ENCODE measurements around the gene UGGT2.
"Not testable (repeated sequence)": the region's sequence is repeated elsewhere in the genome, so short reads cannot be mapped to it uniquely, and the experiment has no call there.

UGGT2 gene

DNA sequence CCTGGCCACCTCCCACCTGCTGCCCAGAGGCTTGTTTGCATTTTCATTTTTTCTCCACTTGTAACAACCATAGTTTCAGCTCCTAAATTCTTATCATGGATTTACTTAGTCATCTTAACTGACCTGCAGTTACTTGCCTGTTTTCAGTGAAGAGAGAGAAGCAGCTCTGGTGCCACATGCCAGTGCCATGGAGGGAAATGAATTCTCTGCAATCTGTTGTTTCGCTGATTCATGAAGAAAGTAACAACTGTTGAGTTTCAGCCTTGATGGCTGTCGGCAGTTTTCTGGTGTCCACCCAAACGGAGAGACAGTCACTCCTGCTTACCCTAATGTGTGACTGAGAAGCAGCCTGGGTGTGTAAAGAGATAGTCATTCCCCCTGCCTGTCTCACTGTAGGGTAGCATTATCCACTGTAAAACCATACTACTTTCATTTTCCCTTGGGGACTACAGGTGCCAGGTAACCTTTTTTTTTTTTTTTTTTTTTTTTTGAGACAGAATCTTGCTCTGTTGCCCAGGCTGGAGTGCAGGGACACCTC is 260.1 kb downstream of the UGGT2 start:
- DNase-seq, result no peak

DNA sequence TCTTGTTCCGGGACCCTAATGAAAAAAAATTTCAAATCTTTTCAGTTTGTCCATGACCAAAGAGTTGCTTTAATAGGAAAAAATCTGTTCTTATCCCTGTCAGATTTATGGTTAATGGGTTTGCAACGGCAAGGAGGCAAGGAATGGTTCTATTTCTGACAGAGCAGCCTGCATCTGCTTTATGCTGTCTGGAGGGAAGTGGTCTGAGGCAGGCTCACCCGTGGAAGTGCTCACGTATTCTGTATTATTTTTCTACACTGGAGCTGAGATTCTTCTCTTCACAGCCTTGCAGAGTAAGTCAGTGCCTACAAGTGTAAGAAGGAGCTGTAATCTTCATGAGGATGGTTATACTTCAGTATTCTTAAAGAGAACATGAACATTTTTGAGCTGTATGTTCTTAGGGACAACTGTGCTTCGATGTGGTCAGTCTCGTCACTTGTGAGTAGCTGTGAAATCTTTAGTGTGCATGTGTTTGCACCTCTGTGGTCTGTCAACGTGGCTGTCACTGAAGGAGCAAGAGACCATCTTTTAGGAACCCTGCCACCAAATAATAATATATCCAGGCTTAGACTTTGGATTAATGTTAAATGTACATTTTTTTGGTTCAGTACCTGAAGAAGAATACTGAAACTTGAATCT is 262.0 kb downstream of the UGGT2 start:
- no peak for DNase-seq

DNA sequence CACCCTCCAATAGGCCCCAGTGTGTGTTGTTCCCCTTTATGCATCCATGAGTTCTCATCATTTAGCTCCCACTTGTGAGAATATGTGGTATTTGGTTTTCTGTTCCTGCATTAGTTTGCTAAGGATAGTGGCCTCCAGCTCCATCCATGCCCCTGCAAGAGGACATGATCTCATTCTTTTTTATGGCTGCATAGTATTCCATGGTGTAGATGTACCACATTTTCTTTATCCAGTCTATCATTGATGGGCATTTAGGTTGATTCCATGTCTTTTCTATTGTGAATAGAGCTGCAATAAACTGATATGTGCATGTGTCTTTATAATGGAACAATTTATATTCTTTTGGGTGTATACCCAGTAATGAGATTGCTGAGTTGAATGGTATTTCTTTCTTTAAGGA is 263.9 kb downstream of the UGGT2 start:
- not testable (repeated sequence) for DNase-seq

DNA sequence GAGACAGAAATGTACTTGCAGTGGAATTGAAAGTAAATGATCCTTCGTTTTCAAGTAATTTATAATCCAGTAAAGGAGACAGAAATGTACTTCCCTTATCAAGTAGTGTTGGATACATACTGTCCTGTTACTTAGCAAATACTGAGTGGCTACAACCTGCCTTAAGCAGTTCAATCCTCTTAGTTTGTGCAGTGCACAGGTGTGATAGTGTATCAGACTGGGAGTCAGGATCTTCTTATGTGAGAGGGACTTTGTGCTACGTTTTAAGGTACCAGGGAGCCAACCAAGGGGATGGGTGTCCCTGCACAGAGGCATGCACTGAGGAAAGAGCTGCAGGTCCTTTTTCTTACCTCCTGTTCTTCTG is 265.1 kb downstream of the UGGT2 start:
- DNase-seq, result no peak

DNA sequence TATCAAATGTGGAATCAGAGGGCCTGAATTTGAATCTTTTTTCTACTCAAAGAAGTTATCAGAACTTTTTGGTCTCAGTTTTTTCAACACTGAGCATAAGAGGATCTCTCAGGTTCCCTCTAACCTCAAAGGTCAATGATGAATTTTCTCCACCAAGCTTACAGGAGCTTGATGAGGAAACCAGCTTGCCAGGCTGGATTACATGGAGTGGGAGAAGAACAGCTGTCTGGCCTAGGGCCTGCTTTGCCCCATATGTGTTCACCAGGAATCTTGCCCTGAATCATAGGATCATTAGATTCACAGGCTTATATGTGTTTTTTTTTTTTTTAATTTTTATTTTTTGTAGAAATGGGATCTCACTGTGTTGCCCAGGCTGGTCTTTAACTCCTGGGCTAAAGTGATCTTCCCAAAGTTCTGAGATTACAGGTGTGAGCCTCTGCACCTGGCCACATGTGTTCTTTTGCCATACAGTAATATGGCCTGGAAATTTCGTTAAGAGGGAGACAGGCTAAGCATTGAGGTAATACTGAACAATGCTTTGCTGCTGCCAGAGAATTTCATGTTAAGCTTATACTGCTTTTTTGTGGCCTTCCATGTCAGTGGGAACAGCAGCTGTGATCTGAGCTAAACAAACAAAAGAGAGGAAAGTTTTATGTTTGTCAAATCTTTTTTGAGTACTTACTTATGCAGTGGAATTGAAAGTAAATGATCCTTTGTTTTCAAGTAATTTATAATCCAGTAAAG is 265.7 kb downstream of the UGGT2 start:
- no peak for DNase-seq

DNA sequence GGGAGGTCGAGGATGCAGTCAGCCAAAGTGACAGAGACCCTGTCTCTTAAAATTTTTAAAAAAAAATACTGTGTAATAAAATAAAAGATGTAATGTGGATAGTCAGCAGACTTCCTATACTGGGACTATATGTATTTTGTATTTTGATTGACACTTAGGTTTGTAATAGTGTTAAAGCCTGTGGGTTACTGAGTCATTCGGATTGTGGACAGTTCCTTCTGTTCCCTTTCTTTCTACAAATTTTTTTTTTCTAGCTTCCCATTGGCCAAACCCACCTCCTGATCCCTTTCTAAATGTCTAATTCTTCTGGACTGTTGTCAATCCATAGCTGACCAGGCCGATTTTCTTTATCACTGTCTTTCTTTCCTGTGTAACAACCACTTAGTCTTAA is 268.3 kb downstream of the UGGT2 start:
- DNase-seq, result no peak

DNA sequence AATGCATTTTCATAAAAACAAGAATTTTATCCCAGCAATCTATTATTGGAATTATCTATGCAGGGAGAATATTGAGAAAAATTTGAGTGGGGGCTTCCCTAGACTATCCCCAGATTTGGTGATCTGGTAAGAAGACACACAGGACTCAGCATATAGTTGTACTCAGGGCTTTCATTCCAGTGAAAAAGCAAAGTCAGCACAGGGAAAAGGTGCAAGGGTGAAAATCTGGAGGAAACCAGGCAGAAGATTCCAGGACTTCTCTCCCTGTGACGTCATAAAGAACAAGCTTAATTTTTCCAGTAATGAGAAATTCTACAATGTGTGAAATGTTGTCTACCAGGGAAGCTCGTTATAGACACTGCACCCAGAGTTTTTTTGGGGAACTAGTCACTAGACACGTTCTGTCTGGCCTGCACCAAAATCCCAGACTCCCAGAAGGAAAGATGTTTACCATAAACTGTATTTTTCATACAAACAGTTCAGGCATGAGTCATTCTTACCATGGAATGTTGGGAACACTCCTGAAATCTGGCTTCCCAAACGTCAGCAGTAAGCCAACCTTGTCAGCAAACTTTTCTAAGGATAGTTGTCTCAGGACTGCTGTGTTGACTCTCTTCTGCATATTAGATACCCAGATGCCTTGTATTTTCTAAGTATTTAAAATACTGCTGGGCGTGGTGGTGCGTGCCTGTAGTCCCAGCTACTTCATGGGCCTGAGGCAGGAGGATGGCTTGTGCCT is 268.9 kb downstream of the UGGT2 start:
- DNase-seq, result no peak

DNA sequence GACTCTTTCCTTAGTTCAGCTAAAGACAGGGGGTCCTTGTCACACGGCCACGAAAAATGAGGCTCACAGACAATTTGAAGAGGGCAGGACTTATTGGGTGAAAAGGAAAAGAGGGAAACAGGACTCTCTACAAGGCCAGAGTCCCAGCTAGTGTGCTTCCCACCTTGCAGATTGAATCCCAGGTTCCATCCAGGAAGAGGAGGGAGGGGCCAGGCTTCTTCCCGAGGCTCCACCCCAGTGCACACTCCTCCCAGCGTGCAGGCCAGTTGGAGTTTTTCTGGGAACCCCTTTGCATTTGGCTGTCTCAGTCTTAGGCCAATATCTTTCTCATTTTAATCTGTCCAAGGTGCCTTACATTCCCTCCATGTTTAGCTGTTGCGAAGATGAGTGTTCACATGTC is 269.5 kb downstream of the UGGT2 start:
- DNase-seq, result no peak

DNA sequence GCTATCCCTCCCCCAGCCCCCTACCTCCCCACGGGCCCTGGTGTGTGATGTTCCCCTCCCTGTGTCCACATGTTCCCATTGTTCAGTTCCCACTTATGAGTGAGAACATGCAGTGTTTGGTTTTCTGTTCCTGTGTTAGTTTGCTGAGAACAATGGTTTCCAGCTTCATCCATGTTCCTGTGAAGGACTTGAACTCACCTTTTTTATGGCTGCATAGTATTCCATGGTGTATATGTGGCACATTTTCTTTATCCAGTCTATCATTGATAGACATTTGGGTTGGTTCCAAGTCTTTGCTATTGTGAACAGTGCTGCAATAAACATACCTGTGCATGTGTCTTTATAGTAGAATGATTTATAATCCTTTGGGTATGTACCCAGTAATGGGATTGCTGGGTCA is 271.3 kb downstream of the UGGT2 start:
- DNase-seq, result not testable (repeated sequence)

DNA sequence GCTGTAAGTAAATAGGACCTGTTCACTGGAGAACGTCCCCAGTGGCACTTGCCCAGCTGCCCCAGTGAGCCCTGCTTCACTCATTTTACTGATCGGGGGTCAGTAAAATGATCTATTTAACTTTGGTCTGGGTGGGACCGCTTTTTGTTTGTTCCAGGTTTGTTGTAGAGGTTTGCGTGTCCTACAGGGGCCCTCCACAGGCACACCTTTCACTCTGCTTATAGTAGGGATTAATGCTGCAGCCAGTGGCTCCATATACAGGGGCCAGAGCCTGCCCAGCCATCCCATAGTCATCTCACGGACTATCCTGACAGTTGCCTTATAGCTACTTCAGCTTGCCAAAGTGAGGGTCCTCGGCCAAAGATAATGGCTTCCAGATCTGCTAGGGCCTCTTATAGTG is 272.2 kb downstream of the UGGT2 start:
- DNase-seq, result no peak

DNA sequence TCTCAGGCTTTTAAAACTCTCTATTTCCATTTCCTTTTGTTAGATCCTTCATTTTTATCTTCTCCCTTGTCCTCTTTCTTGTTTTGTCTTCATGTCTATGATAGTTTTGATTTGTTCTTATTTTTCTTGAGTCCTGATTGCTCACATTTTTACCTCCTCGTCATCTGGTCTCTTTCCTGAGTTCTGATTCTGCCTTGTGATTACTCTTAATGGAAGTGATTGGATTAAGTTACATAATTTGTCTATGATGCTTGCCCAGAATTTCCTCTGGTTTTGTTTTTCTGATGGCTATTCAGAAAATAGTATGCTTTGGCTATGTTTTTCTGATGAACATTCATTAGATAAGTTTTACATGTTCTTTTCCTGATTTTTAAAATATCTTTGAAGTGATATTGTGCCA is 273.7 kb downstream of the UGGT2 start:
- no peak for DNase-seq

DNA sequence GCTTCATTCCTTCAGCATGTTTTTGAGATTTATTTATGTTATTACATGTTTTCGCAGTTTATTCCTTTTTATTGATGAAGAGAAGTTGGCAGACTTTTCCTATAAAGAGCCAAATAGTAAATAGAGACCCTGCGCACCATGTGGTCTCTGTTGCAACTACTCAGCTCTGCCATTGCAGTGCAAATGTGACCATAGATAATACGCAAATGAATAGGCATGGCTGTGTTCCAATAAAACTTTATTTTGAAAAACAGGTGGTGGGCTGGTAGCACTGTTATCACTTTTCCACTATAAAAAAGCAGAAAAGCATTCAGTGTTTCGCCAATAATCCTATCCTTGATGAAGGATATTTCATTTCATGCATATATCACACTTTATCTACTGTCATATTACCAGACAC is 281.3 kb downstream of the UGGT2 start:
- DNase-seq, result no peak

DNA sequence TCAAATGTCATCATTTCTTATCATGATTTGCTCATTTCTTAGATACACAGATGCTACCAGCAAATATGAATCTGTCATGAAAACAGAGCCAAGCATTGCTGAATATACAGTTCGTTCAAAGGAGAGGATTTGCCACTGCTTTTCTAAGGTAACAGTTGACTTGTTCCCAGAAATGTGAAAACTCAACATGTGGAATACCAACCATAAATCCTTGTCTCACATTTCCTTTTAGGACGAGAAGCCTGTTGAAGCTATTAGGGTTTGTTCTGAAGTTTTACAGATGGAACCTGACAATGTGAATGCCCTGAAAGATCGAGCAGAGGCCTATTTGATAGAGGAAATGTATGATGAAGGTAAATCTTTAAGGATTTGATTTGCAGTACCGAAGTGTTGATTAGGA is 289.6 kb downstream of the UGGT2 start:
- no peak for DNase-seq

DNA sequence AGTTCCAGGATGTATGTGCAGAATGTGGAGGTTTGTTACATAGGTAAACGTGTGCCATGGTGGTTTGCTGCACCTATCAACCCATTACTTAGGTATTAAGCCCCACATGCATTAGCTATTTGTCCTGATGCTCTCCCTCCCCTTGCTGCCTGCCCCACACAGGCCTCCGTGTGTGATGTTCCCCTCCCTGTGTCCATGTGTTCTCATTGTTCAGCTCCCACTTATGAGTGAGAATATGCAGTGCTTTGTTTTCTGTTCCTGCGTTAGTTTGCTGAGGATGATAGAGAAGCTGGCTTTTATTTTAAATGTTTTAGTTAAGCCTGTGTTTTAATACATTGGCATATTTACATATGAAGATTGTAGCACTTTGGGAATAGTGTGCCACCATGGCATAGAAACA is 290.6 kb downstream of the UGGT2 start:
- DNase-seq, result not testable (repeated sequence)

DNA sequence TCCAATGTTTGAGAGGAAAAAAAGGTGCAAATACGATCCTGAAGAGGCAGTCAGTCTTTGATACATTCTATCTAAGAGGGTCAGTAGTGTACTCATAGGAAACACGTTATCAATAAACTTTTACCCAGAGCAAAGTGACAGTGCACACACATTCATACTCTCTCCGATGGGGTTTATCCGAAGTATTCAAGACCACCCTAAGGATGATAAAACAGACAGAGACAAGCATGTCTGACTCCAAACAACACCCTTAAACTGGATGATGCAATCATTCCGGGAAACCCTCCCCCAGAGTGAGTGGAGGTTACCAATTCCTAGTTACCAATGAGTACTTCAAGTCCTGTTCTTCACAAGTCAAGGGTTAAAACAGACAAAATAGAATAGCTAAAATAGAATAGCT is 297.1 kb downstream of the UGGT2 start:
- DNase-seq, result no peak

DNA sequence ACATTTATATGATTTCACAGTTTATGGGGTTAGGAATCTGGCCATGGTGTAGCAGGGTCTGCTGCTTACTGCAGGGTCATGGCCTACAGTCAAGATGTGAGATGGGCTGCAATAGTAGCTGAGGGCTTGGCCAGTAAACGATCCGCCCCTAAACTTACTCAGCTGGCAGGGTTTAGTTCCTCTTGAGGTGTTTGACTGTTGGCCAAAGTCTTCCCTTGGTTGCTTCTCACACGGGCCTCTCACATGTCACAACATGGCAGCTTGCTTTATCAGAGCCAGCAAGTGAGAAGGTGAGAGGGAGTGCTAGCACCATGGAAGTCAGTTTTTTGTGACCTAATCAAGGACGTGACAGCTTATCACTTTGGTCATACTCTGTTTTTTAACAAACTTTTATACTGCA is 299.1 kb downstream of the UGGT2 start:
- no peak for DNase-seq

DNA sequence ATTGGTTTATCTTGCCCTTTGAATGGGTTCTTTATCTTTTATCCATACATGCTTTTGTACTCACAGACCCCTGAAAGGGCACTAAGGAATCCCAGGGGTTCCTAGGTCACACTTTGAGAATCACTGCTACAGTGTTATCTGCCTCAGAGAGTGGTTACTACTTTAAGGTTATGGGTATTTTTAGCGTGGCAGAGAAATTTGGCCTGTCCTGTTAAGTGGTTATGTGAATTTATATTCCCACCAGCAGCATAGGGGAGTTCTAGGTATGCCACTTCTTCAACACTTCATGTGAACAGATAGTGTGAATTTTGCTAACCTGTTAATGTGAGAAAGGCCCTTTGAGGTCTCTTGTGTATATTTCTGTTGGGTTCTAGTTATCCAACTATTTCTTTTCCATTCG is 300.5 kb downstream of the UGGT2 start:
- DNase-seq, result no peak
